ENCODE measurements around the gene ZNF862. TPM values are rescaled to one million over a fixed set of nuclear protein-coding genes. Genes with fewer than 3 reads are reported as not detected.

The ZNF862 gene
- total RNA-seq, 1 experiment from 2014 or later = 5.7 TPM

GRCh38 chr7:149843566-149843965 lies 5.4 kb downstream of the ZNF862 start:
- TF ChIP-seq CTCF (conservative IDR thresholded peaks at IDR 0.05; ENCODE audit: low read depth, low read length) (no peak), EZH2 (IDR thresholded peaks at IDR 0.05; ENCODE audit: borderline replicate concordance, low read depth, low read length, poor library complexity, severe bottlenecking) (no peak)
- peaks cover 7% of the 10 kb centered on the region for H3K4me1 ChIP-seq (ENCODE audit: insufficient read depth, low read length, poor library complexity, severe bottlenecking)
- no peak for DNase-seq (ENCODE audit: low spot score)
- no peaks in the 10 kb centered on the region for H3K36me3 ChIP-seq (ENCODE audit: insufficient read depth, low read length, poor library complexity, severe bottlenecking)
- ChIA-PET POLR2A (ENCODE audit: low non-redundant PET) (no interaction called here), CTCF (no interaction called here)
- no peaks in the 10 kb centered on the region for H3K9me3 ChIP-seq (ENCODE audit: low read depth, low read length, poor library complexity, severe bottlenecking)
- BruUV-seq (replicated peaks) = no TSS peak
- H3K27ac ChIP-seq (ENCODE audit: low read depth, low read length, poor library complexity, severe bottlenecking) = no peak overlapping the region
- H3K27me3 ChIP-seq (replicated peaks; ENCODE audit: insufficient read depth, low read depth, low read length, poor library complexity) = no peaks in the 10 kb centered on the region
- intact Hi-C loops (cut with micrococcal nuclease; ENCODE audit: unreplicated experiment) = no loop called here
- H3K4me3 ChIP-seq (ENCODE audit: low read depth, low read length, poor library complexity, severe bottlenecking) = no peak overlapping the region

- DNase-seq (ENCODE audit: low spot score) = no peak
- POLR2A ChIA-PET (ENCODE audit: low non-redundant PET) = no interaction called here
- CTCF ChIA-PET = no interaction called here
- Histone ChIP-seq H3K4me1 (ENCODE audit: insufficient read depth, low read length, poor library complexity, severe bottlenecking) (peaks cover 2% of the 10 kb centered on the region), H3K4me3 (ENCODE audit: low read depth, low read length, poor library complexity, severe bottlenecking) (no peak overlapping the region), H3K27me3 (replicated peaks; ENCODE audit: insufficient read depth, low read depth, low read length, poor library complexity) (no peaks in the 10 kb centered on the region), H3K36me3 (ENCODE audit: insufficient read depth, low read length, poor library complexity, severe bottlenecking) (no peaks in the 10 kb centered on the region), H3K27ac (ENCODE audit: low read depth, low read length, poor library complexity, severe bottlenecking) (no peak overlapping the region), H3K9me3 (ENCODE audit: low read depth, low read length, poor library complexity, severe bottlenecking) (no peaks in the 10 kb centered on the region)
- intact Hi-C loops (cut with micrococcal nuclease; ENCODE audit: unreplicated experiment) = no loop called here
- no TSS peak for BruUV-seq (replicated peaks)
- no peak for TF ChIP-seq CTCF (conservative IDR thresholded peaks at IDR 0.05; ENCODE audit: low read depth, low read length)
- no peak for TF ChIP-seq EZH2 (IDR thresholded peaks at IDR 0.05; ENCODE audit: borderline replicate concordance, low read depth, low read length, poor library complexity, severe bottlenecking)
These were observed 6.3 kb downstream of the ZNF862 start for GRCh38 chr7:149844445-149844844.

GRCh38 chr7:149845257-149845980 lies 7.2 kb downstream of the ZNF862 start:
- TF ChIP-seq EZH2 (IDR thresholded peaks at IDR 0.05; ENCODE audit: borderline replicate concordance, low read depth, low read length, poor library complexity, severe bottlenecking) = no peak
- no peak for TF ChIP-seq CTCF (conservative IDR thresholded peaks at IDR 0.05; ENCODE audit: low read depth, low read length)
- ChIA-PET POLR2A (ENCODE audit: low non-redundant PET) (no interaction called here), CTCF (no interaction called here)
- Histone ChIP-seq H3K36me3 (ENCODE audit: insufficient read depth, low read length, poor library complexity, severe bottlenecking) (no peaks in the 10 kb centered on the region), H3K27me3 (replicated peaks; ENCODE audit: insufficient read depth, low read depth, low read length, poor library complexity) (no peaks in the 10 kb centered on the region), H3K27ac (ENCODE audit: low read depth, low read length, poor library complexity, severe bottlenecking) (no peak overlapping the region), H3K9me3 (ENCODE audit: low read depth, low read length, poor library complexity, severe bottlenecking) (no peaks in the 10 kb centered on the region), H3K4me1 (ENCODE audit: insufficient read depth, low read length, poor library complexity, severe bottlenecking) (no peaks in the 10 kb centered on the region), H3K4me3 (ENCODE audit: low read depth, low read length, poor library complexity, severe bottlenecking) (no peak overlapping the region)
- BruUV-seq (replicated peaks) = no TSS peak
- intact Hi-C loops (cut with micrococcal nuclease; ENCODE audit: unreplicated experiment) = no loop called here
- DNase-seq (ENCODE audit: low spot score) = no peak
